NCI-H345 treated with DMSO at 0.1 percent for 48 hours (cell line): ENCODE results near the gene POU2F2.
"Not testable (repeated sequence)": the region's sequence is repeated elsewhere in the genome, so short reads cannot be mapped to it uniquely, and the experiment has no call there.

Experiments used
- DNase-seq: peaks from one replicate; lab custom pipeline; 2025; ENCODE audit not compliant: unreplicated experiment; lab: John Stamatoyannopoulos, UW

POU2F2 gene

DNA sequence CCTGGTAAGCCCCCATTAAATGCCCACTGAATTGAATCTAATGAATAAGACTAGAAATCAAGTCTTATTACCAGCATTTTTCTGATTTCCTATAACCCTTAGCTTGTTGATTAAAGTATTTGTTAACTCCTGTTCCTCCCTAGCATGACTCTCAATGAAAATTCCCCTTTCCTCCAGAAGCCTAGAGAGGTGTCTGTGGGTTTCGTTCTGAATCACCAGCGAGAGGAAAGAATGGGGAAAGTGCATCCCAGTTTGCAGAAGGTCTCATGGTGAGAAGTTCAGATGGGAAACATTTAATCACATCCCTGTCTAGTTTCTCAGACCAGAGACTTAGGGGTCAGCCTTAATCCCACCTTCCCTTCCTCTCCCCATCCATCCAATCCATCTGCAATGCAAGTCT, 26.9 kb downstream of the POU2F2 start:
- DNase-seq: no peak

DNA sequence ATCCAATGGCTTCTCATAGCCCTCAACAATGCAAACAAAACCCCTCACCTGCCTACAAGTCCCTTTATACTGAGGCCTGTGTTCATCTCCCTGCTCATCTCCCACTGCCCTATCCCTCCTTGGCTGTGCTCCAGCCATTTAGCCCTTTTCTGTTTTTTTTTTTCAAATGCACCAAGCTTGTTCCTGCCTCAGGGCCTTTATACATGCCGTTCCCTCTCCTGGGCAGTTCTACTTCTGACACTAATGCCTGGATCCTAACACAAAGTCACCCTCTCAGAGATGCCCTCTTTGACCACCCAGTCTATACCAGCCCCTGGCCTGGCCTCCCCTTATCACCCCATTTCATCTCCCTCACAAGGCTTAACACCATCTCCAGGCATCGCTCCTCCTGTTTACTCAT, 29.4 kb downstream of the POU2F2 start:
- DNase-seq: no peak

GRCh38 chr19:42100241-42100640, 32.0 kb downstream of the POU2F2 start:
- not testable (repeated sequence) for DNase-seq

DNA sequence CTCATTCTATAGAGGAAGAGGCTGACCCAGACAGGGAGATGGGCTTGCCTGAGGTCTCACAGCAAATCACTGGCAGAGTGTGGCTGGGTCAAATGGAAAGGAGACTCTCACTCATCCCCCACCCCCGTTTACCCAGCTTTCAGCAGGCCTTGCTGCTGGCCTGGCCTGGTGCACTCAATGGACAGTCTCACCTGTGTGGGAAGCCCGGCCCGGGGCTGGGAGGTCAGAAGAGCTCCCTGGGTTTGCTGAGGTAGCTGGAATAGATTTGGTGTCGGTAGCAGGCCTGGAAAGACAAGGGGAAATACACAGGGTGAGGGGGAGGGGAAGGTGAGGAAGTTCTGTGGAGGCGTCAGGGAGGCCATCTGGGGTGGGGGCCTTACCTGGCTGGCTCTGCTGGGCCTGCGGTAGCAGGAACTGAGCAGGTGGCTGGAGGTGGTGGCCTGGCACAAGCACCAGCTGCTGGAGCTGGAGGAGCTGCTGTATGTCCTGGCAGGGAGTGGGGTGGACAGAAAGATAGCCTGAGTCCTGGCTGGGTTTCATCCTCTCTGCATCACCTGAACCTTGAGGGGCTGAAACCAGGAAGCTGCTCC, 32.8 kb downstream of the POU2F2 start:
- DNase-seq: no peak

DNA sequence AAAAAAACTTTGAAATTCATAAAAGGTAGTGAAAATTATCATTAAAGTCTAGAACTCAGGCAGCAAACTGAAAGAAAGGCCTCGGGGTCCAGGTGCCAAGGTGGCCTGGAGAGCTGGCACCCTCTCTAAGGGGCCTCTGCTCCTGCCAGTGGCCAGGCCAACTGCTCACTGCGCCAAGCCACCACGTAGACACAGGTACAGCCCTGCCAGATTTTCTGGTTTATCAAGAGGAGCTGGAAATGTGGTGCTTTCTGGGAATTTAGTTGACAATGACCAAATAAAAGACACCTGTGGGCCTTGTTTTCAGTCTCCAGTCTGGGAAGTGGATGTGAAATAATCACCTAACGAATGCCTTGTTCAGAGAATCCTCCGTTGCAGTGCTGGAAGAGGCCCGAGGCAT, 33.5 kb downstream of the POU2F2 start:
- no peak for DNase-seq

- no peak for DNase-seq
These were observed 34.8 kb downstream of the POU2F2 start for GRCh38 chr19:42097461-42097860.

DNA sequence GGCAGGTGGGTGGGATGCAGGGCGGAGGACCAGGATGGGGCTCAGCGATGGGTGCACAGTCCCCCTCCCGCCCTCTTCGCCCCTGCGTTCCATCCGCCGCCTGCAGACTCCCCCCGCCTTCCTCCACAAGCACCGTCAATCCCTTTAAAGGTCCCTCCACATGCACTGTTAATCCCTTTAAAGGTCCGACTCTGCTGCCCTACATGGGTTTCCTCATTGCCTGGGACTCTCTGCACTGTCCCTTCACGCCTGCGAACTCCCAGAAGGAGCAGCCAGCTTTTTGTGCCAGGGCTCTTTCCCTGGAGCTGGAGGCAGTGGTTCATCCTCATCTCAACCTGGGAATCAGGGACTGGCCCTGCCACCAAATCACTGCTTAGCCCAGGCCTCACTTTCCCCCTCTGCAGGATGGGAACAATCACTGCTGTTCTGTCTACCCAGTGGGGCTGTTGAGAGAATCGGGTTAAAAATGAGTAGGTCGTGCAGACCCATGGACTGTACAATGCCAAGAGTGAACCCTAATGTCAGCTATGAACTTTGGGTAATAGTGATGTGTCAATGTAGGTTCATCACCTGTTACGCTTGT, 35.9 kb downstream of the POU2F2 start:
- DNase-seq: no peak

DNA sequence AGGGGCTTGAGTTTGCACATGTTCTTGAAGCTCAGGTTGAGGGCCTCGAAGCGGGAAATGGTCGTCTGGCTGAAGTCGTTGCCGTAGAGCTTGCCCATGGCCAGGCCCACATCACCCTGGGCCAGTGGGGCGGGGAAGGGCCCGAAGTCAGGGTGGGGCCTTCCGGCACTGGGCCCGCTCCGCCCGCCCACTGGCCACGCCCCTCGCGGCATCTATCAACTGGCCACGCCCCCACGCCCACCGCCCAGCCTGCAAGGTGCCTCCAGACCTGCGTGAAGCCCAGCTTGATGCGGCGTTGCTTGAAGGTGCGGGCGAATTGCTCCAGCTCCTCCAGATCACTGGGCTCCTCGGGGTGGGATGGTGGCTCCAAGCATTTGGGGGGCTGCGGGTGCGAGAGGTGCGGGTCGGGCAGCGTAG, 36.4 kb downstream of the POU2F2 start:
- DNase-seq: no peak

GRCh38 chr19:42095142-42095813, 37.0 kb downstream of the POU2F2 start:
- DNase-seq: no peak

DNA sequence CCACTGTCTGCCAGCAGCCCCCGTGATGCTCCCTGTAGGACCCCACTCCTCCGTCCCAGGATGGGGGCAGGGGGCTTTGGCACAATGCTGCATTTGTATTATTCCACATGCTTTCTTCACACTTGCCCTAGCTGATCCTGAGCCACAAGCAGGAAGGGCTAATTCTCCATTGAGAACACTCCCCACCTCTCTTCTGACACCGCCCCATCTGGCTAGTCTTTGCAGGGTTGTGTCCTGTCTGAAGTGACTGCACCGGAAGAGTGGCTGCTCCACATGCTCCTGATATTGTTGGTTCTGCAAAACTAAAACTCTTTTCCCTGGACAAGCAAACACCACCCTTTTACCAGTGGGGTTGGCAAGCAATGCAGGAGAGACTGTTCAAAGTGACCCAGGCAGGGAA, 38.3 kb downstream of the POU2F2 start:
- DNase-seq: no peak

DNA sequence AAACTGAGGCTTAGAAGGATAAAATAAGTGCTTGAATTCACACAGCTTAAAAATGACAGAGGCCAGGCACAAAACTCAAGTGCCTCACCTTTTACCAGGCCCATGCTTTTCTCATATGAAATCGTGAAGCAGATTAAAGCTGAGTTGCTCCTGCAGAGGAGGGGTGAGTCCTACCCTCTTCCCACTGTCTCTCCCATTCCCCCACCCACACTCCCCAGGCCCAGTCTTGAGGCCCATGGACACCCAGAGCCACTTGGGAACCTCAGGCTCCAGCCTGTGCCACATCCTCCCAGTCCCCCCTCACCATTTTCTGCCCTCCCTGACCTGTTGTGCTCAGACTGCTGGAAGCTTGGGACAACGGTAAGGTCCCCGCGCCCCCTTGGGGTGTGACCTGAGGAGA, 38.7 kb downstream of the POU2F2 start:
- DNase-seq: no peak

DNA sequence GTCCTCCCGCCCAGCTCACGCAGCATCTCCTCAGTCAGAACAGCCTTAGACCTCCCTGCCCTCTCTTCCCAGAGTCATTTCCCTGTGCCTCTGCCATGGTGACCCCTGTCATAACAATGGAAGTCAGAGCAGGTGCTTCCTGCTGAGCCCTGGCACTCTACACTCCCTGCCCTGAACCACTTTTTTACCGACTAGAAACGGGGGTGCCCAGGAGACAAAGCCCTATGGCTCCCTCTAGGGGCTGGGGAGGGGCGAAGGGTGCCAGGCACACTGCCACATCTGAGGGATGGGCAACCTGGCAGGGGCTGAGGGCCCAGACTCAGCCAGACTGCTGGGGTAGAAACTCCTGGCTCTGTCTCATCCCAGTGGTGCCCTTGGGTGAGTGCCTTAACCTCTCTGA, 39.9 kb downstream of the POU2F2 start:
- DNase-seq: no peak

GRCh38 chr19:42091742-42092141, 40.5 kb downstream of the POU2F2 start:
- DNase-seq: no peak

DNA sequence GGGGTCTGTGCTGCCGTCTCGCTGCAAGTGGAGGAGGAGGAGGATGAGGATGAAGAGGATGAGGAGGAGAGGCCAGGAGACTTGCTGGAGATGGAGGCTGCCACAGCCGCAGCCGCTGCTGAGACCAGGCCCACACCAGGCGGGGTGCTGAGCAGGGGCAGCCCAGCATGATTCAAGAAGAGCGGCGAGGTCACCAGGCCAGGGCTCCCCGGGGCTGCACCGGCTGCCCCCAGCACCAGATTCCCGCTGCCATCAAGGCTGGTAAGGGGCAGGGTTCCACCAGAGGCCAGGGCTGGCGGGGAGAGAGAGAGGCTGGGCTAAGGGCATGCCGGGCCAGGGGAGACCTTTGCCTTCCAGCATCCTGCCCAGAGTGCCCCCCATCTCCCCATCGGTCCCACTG, 40.9 kb downstream of the POU2F2 start:
- no peak for DNase-seq

DNA sequence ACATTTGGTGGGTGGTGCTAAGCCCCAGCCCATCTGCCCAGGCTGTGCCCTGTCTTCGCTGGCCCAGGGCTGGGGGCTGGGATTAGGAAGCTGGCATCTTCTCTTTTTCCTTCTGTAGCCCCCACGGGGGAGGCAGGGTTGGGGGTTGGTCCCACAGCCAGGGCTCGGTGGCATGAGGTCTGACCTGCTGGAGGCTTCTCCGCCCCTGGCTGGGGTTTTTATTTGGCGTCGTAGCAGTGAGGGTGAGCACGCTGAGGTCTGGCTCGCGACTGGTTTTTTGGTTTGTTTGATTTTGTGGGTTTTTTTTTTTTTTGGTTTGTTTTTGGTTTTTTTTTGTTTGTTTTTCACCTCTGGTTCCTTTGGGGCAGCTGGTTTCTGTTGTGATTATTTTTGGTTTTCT, 41.6 kb downstream of the POU2F2 start:
- DNase-seq: no peak

DNA sequence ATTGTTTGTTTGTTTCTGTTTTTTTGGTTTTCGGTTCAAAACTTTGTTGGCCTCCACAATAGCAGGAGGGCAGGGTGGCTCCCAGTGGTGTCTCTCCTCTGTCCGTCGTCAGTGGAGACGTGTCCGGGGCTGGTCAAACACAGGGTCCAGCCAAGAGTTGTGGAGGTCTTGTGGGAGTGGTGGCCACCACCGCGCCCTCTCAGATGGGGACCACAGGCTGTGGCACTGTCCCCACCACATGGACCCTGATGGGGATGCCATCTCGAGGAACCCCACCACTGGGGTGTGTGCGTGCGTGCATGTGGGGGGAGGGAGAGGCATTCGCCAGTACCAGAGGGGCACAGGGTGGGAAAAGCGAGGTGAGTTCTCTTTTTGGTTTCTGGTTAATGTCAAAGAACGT, 42.5 kb downstream of the POU2F2 start:
- no peak for DNase-seq

- no peak for DNase-seq
These were observed 43.0 kb downstream of the POU2F2 start for GRCh38 chr19:42089191-42089750.

DNA sequence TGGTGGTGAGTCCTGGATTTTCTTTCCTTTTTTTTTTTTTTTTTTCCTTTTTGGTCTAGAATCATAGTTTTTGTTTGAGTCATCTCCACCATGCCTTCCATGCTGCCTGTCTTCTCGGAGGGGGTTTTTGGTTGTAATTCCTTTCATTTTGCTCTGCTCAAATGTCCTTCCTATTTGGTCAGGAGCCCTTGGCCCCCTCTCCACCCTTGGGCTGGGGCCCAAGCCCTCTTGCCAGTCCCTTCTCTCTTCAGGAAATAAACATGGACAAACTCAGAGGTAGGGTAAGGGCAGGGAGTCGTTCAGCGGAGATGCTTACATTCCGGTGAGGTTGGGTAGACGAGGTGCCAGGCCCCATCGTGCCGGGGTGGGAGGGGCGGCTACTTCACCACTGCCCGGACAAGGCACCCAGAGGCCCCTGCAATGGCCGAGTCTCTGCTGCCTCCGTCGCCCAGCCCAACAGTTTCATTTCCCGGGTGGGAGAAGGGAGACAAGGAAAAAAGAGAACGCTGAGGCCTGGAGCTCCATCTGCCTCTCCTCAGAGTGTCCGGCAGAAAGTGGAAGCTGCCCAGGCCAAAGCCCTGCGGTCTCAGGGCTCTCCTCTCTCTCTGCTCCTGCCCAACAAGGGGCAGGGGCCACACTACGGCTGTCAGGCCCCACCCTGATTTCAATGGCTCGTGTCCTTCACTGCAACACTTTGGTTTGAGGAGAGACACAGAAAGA, 43.6 kb downstream of the POU2F2 start:
- DNase-seq: no peak

DNA sequence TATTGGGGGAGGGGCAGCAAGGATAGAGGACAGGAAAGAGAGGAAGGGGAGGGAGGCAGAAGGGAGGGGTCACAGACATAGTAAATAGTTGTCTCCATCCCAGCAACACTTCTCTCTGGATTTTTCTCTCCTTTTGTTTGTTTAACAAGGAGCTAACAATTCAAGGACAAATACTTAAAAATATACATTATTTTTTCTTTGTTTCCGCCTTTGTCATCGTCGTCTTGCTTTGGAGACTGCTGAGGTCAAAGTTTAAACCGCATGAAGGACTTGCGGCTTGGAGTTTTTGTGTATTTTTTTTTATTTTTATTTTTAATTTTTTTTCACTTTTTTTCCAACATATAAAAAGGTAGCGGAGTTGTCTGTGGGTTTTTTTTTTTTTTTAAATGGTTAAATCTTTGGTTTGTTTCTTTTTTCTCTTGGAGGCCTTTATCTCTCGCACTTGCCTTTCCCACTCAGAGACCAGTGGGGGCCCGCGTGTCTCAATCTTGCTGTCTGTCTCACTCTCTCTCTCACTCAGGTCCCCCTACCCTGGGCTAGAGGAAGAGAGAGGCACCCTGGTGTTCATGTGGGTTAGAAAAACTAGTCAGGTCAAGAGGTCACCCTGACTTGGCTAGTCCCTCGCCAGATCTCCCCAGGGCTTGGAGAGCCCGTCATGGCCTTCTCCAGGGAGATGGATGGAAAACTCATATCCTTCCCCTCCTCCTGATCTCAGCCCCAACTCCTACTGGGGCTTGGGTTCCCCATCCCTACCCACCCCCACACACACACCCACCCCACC, 45.3 kb downstream of the POU2F2 start:
- DNase-seq: no peak

DNA sequence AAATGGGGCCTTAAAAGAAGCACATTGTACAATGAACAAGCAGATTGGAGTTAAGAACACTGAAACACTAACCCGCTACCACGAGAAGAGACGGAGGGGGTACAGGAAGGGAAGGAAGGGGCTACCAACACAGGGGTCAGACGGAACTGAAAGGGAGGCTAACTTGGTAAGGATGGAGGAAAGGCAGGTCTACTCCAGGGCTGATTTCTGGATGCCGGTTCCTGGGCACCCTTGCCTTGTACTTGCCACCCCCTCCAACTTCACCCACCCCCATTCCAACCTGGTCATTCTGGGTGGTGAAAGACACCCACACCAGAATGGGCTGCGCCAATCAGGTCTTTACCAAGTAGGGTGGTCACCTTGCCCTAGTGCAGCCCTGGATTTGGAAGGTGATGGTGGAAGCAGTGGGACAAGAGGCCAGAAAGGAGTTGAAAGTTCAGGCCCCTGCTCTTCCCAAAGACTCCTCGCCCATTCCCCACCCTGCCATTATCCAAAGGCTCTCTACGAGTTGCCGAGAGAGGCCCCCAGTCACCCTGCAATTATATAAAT, 46.0 kb downstream of the POU2F2 start:
- no peak for DNase-seq

- DNase-seq: no peak
These were observed 48.7 kb downstream of the POU2F2 start for GRCh38 chr19:42083537-42083936.
